WTC11 (cell line): ENCODE measurements around the gene DPP10. TPM values are rescaled to one million over a fixed set of nuclear protein-coding genes. Genes with fewer than 3 reads are reported as not detected.

Experiments
- ATAC-seq: fragments of 200-7000 bp; cut with Tn5 transposase; 2 replicates; pipeline ENCODE4 v1.10.0; 2021; ENCODE audit warnings: mild to moderate bottlenecking, moderate library complexity
- CTCF ChIA-PET: fragments of 300-600 bp; sonication (Branson Sonifier 250); formaldehyde crosslinking; loops from one replicate; lab custom pipeline; 2021; ENCODE audit warnings: antibody characterized with exemption; lab: Charles Lee
- POLR2A ChIA-PET: fragments of 350-600 bp; sonication (Branson Sonifier 250); formaldehyde crosslinking; loops from one replicate; lab custom pipeline; 2021; ENCODE audit warnings: antibody characterized with exemption; lab: Charles Lee
- DNase-seq: peaks from one replicate; pipeline ENCODE4 v3.0.0; 2021; ENCODE audit warnings: low spot score
- H3K27ac Mint-ChIP-seq: 2 replicates; pipeline ENCODE4 v1.8.0; 2021; ENCODE audit warnings: mixed read lengths
- H3K27me3 Mint-ChIP-seq: 2 replicates; pipeline ENCODE4 v1.8.0; 2021; ENCODE audit warnings: low read depth, mild to moderate bottlenecking, moderate library complexity, mixed read lengths
- H3K36me3 Mint-ChIP-seq: 2 replicates; pipeline ENCODE4 v1.8.0; 2021; ENCODE audit warnings: mixed read lengths
- H3K4me1 Mint-ChIP-seq: 2 replicates; pipeline ENCODE4 v1.8.0; 2022; ENCODE audit warnings: mixed read lengths
- H3K4me3 Mint-ChIP-seq: 2 replicates; pipeline ENCODE4 v1.8.0; 2021; ENCODE audit warnings: mild to moderate bottlenecking, moderate library complexity, mixed read lengths
- H3K9me3 Mint-ChIP-seq: 2 replicates; pipeline ENCODE4 v1.8.0; 2021; ENCODE audit warnings: mixed read lengths
- CBFB ChIP-seq: sonication (generic); formaldehyde crosslinking; IDR thresholded peaks from 2 replicates; pipeline ENCODE4 v1.8.1; 2022; ENCODE audit warnings: mild to moderate bottlenecking, low read depth, missing genetic modification reagents
- CDX4 ChIP-seq: fragments of 250-450 bp; sonication (Bioruptor Pico); IDR thresholded peaks from 2 replicates; pipeline ENCODE4 v1.9.0; 2021; ENCODE audit warnings: moderate library complexity, mild to moderate bottlenecking, inconsistent platforms, borderline replicate concordance
- CREM ChIP-seq: sonication (generic); formaldehyde crosslinking; IDR thresholded peaks from 2 replicates; pipeline ENCODE4 v1.8.1; 2022; ENCODE audit warnings: mild to moderate bottlenecking, missing genetic modification reagents, moderate library complexity
- ESRRA ChIP-seq: sonication (generic); formaldehyde crosslinking; IDR thresholded peaks from 2 replicates; pipeline ENCODE4 v1.8.1; 2022; ENCODE audit warnings: mild to moderate bottlenecking, missing genetic modification reagents, borderline replicate concordance
- ETV6 ChIP-seq: sonication (generic); formaldehyde crosslinking; IDR thresholded peaks from 2 replicates; pipeline ENCODE4 v1.8.1; 2022; ENCODE audit warnings: mild to moderate bottlenecking, missing genetic modification reagents
- JAZF1 ChIP-seq: fragments of 250-450 bp; sonication (Bioruptor Pico); IDR thresholded peaks from 2 replicates; pipeline ENCODE4 v1.9.0; 2021; ENCODE audit warnings: moderate library complexity, mild to moderate bottlenecking, inconsistent platforms
- MAX ChIP-seq: sonication (generic); formaldehyde crosslinking; IDR thresholded peaks from 2 replicates; pipeline ENCODE4 v1.8.0; 2022; ENCODE audit warnings: mild to moderate bottlenecking, missing genetic modification reagents
- MYBL2 ChIP-seq: sonication (generic); formaldehyde crosslinking; IDR thresholded peaks from 2 replicates; pipeline ENCODE4 v1.8.1; 2023; ENCODE audit warnings: mild to moderate bottlenecking, moderate library complexity, missing genetic modification reagents
- NFE2L1 ChIP-seq: sonication (generic); formaldehyde crosslinking; IDR thresholded peaks from 2 replicates; pipeline ENCODE4 v1.8.1; 2023; ENCODE audit warnings: missing genetic modification reagents
- SMAD3 ChIP-seq: sonication (generic); formaldehyde crosslinking; IDR thresholded peaks from 2 replicates; pipeline ENCODE4 v1.8.0; 2022; ENCODE audit warnings: missing genetic modification reagents, mild to moderate bottlenecking, borderline replicate concordance
- SOX15 ChIP-seq: fragments of 250-450 bp; sonication (Bioruptor Pico); IDR thresholded peaks from 2 replicates; pipeline ENCODE4 v1.9.0; 2021; ENCODE audit warnings: mild to moderate bottlenecking
- STAT6 ChIP-seq: sonication (generic); formaldehyde crosslinking; conservative IDR thresholded peaks from 2 replicates; pipeline ENCODE4 v1.8.1; 2023; ENCODE audit warnings: mild to moderate bottlenecking, low read depth, missing genetic modification reagents, moderate library complexity
- ZNF671 ChIP-seq: fragments of 250-450 bp; sonication (Bioruptor Pico); IDR thresholded peaks from 2 replicates; pipeline ENCODE4 v1.8.0; 2021; ENCODE audit warnings: mild to moderate bottlenecking
- total RNA-seq: library from RNA; stranded (reverse); gene quantifications from 3 replicates; pipeline ENCODE4 v1.2.3, GENCODE V29; 2021
- TF ChIP-seq, protein P1 (sequence below): sonication (generic); formaldehyde crosslinking; IDR thresholded peaks from 2 replicates; pipeline ENCODE4 v1.8.1; 2022; ENCODE audit warnings: mild to moderate bottlenecking, missing genetic modification reagents, moderate library complexity, borderline replicate concordance
- TF ChIP-seq, protein P2 (sequence below): fragments of 250-450 bp; sonication (Bioruptor Pico); IDR thresholded peaks from 2 replicates; pipeline ENCODE4 v1.9.0; 2021; ENCODE audit warnings: mild to moderate bottlenecking
- TF ChIP-seq, protein P3 (sequence below): sonication (generic); formaldehyde crosslinking; IDR thresholded peaks from 2 replicates; pipeline ENCODE4 v1.8.0; 2022; ENCODE audit warnings: missing genetic modification reagents
- TF ChIP-seq, protein P4 (sequence below): fragments of 250-450 bp; sonication (Bioruptor Pico); IDR thresholded peaks from 2 replicates; pipeline ENCODE4 v1.8.0; 2021; ENCODE audit warnings: mild to moderate bottlenecking

DPP10 gene
- total RNA-seq, 1 experiment from 2014 or later: 4.0 TPM

DNA sequence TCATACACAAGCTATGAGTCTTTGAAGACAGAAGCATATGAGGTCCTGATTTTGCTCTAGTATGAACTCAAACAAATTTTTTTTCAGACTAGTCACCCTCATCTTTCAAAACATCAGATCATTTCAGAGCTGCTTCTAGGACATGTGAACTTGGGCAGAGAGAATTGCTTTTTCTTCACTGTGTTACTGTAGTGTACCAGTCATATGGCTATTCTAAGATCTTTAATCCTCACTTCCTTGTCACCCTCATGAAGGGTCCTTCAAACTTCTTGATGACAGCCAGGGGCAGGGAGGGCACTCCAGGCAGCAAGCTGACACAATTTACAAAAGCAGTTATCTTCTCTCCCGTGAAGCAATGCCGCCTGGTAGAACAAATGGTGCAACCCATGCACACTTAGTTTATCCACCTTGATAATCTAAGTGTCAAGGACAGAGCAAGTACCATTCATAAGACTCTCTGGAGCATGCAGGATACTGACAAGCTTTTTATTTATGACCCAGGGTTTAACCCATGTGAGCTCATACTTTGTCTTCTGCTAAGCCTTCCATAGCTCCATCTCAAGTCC lies 200.6 kb downstream of the DPP10 start:
- POLR2A ChIA-PET: no interaction called here
- Mint-ChIP-seq H3K27me3 (no peaks in the 10 kb centered on the region; the same call in 1 of the 2 replicates), H3K9me3 (peaks cover 46% of the 10 kb centered on the region), H3K4me3 (no peak overlapping the region), H3K36me3 (peaks cover 16% of the 10 kb centered on the region)
- no peak for ATAC-seq
- no peak for DNase-seq
- TF ChIP-seq CDX4: no peak
- TF ChIP-seq ETV6: no peak
- no peak for TF ChIP-seq NFE2L1 (CRISPR knock-in tag)
- TF ChIP-seq, protein P1, sequence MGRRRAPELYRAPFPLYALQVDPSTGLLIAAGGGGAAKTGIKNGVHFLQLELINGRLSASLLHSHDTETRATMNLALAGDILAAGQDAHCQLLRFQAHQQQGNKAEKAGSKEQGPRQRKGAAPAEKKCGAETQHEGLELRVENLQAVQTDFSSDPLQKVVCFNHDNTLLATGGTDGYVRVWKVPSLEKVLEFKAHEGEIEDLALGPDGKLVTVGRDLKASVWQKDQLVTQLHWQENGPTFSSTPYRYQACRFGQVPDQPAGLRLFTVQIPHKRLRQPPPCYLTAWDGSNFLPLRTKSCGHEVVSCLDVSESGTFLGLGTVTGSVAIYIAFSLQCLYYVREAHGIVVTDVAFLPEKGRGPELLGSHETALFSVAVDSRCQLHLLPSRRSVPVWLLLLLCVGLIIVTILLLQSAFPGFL (CRISPR knock-in tag): no peak
- TF ChIP-seq MYBL2 (CRISPR knock-in tag): no peak
- TF ChIP-seq SMAD3 (CRISPR knock-in tag): no peak
- TF ChIP-seq, all 79 proteins: peak for 0
- CTCF ChIA-PET: no interaction called here
- Mint-ChIP-seq H3K4me1 (no peaks in the 10 kb centered on the region), H3K27ac (no peak overlapping the region)

DNA sequence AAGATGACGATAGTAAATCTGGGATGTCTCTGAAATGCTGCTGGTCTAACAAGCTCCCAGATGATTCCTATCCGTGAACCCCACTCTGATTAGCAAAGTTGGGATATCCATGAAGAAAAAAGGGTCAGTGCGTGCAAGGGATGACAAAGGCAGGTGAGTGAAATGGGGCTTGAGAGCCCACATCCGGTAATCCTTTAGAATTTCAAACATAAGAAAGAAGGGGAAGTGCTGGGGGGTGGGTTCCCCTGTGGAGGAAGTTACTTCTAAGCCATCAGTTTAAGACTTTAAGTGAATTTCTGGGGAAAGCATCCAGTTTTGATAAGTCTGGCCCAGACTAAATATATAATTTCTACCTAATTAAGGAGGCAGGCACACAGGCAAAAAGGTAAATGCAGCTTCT lies 209.5 kb downstream of the DPP10 start:
- POLR2A ChIA-PET: no interaction called here
- Mint-ChIP-seq H3K4me1 (peaks cover 18% of the 10 kb centered on the region), H3K36me3 (peaks cover 21% of the 10 kb centered on the region), H3K27ac (no peak overlapping the region), H3K27me3 (no peaks in the 10 kb centered on the region), H3K4me3 (no peak overlapping the region), H3K9me3 (peaks cover 43% of the 10 kb centered on the region)
- TF ChIP-seq, protein P2, sequence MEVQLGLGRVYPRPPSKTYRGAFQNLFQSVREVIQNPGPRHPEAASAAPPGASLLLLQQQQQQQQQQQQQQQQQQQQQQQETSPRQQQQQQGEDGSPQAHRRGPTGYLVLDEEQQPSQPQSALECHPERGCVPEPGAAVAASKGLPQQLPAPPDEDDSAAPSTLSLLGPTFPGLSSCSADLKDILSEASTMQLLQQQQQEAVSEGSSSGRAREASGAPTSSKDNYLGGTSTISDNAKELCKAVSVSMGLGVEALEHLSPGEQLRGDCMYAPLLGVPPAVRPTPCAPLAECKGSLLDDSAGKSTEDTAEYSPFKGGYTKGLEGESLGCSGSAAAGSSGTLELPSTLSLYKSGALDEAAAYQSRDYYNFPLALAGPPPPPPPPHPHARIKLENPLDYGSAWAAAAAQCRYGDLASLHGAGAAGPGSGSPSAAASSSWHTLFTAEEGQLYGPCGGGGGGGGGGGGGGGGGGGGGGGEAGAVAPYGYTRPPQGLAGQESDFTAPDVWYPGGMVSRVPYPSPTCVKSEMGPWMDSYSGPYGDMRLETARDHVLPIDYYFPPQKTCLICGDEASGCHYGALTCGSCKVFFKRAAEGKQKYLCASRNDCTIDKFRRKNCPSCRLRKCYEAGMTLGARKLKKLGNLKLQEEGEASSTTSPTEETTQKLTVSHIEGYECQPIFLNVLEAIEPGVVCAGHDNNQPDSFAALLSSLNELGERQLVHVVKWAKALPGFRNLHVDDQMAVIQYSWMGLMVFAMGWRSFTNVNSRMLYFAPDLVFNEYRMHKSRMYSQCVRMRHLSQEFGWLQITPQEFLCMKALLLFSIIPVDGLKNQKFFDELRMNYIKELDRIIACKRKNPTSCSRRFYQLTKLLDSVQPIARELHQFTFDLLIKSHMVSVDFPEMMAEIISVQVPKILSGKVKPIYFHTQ (CRISPR knock-in tag): no peak
- 0 out of 2 replicates have a peak, but pooled peaks have one; percentile 29 for TF ChIP-seq ETV6
- ATAC-seq: peak; percentile 60
- no peak for DNase-seq
- CTCF ChIA-PET: no interaction called here

DNA sequence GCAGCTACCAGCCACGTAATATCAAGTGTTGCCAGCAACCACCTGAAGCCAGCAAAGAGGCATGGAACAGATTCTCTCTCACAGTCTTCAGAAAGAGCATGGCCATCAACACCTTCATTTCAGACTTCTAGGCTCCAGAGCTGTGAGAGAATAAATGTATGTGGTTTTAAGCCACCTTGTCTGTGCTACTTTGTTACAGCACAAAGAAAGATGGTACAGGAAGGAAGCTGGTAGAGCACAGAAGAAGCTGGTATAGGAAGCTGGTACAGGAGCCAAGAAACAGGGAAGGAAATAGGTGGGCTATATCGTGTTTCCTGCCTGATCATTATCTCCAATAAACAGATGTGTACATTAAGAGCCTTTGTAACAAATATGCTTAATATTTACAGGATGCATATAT lies 217.4 kb downstream of the DPP10 start:
- Mint-ChIP-seq H3K36me3 (peaks cover 20% of the 10 kb centered on the region; the same call in 1 of the 2 replicates), H3K27ac (no peak overlapping the region), H3K27me3 (peaks cover 17% of the 10 kb centered on the region), H3K4me1 (peaks cover 8% of the 10 kb centered on the region; the same call in 1 of the 2 replicates), H3K9me3 (peaks cover 32% of the 10 kb centered on the region), H3K4me3 (no peak overlapping the region)
- CTCF ChIA-PET: no interaction called here
- ATAC-seq (no peak), DNase-seq (no peak)
- POLR2A ChIA-PET: no interaction called here
- TF ChIP-seq SOX15 (CRISPR knock-in tag): no peak
- TF ChIP-seq, protein P3, sequence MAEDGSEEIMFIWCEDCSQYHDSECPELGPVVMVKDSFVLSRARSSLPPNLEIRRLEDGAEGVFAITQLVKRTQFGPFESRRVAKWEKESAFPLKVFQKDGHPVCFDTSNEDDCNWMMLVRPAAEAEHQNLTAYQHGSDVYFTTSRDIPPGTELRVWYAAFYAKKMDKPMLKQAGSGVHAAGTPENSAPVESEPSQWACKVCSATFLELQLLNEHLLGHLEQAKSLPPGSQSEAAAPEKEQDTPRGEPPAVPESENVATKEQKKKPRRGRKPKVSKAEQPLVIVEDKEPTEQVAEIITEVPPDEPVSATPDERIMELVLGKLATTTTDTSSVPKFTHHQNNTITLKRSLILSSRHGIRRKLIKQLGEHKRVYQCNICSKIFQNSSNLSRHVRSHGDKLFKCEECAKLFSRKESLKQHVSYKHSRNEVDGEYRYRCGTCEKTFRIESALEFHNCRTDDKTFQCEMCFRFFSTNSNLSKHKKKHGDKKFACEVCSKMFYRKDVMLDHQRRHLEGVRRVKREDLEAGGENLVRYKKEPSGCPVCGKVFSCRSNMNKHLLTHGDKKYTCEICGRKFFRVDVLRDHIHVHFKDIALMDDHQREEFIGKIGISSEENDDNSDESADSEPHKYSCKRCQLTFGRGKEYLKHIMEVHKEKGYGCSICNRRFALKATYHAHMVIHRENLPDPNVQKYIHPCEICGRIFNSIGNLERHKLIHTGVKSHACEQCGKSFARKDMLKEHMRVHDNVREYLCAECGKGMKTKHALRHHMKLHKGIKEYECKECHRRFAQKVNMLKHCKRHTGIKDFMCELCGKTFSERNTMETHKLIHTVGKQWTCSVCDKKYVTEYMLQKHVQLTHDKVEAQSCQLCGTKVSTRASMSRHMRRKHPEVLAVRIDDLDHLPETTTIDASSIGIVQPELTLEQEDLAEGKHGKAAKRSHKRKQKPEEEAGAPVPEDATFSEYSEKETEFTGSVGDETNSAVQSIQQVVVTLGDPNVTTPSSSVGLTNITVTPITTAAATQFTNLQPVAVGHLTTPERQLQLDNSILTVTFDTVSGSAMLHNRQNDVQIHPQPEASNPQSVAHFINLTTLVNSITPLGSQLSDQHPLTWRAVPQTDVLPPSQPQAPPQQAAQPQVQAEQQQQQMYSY (CRISPR knock-in tag): no peak
- TF ChIP-seq STAT6 (CRISPR knock-in tag): no peak
- no peak for TF ChIP-seq MAX (CRISPR knock-in tag)
- no peak for TF ChIP-seq ZNF671
- no peak for TF ChIP-seq JAZF1 (CRISPR knock-in tag)
- no peak for TF ChIP-seq CBFB
- TF ChIP-seq, protein P4, sequence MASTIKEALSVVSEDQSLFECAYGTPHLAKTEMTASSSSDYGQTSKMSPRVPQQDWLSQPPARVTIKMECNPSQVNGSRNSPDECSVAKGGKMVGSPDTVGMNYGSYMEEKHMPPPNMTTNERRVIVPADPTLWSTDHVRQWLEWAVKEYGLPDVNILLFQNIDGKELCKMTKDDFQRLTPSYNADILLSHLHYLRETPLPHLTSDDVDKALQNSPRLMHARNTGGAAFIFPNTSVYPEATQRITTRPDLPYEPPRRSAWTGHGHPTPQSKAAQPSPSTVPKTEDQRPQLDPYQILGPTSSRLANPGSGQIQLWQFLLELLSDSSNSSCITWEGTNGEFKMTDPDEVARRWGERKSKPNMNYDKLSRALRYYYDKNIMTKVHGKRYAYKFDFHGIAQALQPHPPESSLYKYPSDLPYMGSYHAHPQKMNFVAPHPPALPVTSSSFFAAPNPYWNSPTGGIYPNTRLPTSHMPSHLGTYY (CRISPR knock-in tag): no peak
- no peak for TF ChIP-seq CREM
- no peak for TF ChIP-seq ESRRA (CRISPR knock-in tag)
